Mesenteric fat pad (tissue), 1 donor: ENCODE data around the gene PRKN. TPM values are rescaled to one million over a fixed set of nuclear protein-coding genes. Genes with fewer than 3 reads are reported as not detected.

ENCODE experiments used
- DNase-seq: peaks from one replicate; pipeline ENCODE4 v3.0.0-alpha.2; 2020; ENCODE audit warnings: low spot score
- total RNA-seq: library from RNA; stranded (reverse); fragmentation: NEBNext Ultra II Directional; extraction: Animal tissue kit (Norgen Biotek cat#: 25700); gene quantifications from one replicate; pipeline ENCODE4 v1.2.1, GENCODE V29; 2021
- donor health status: DM: yes; HTN: yes; CAD: no.

Gene PRKN
- total RNA-seq, 1 donor from 2014 or later: 10.1 TPM

- no peak for DNase-seq
Measured at GRCh38 chr6:162620073-162620472, 107.5 kb downstream of the PRKN start.

- no peak for DNase-seq
Measured at GRCh38 chr6:162618448-162619002, 109.0 kb downstream of the PRKN start.

- no peak for DNase-seq
Measured at GRCh38 chr6:162615016-162615705, 112.4 kb downstream of the PRKN start.

- DNase-seq: no peak
Measured at GRCh38 chr6:162613310-162613709, 114.3 kb downstream of the PRKN start.

GRCh38 chr6:162612613-162613012 is 115.0 kb downstream of the PRKN start:
- no peak for DNase-seq

GRCh38 chr6:162610351-162610750 is 117.2 kb downstream of the PRKN start:
- DNase-seq: no peak

- no peak for DNase-seq
Measured at GRCh38 chr6:162605881-162606280, 121.7 kb downstream of the PRKN start.

GRCh38 chr6:162603231-162604015 is 124.1 kb downstream of the PRKN start:
- DNase-seq: no peak

GRCh38 chr6:162602759-162603158 is 124.8 kb downstream of the PRKN start:
- DNase-seq: no peak

- no peak for DNase-seq
Measured at GRCh38 chr6:162596676-162597075, 130.9 kb downstream of the PRKN start.

GRCh38 chr6:162591517-162591916 is 136.0 kb downstream of the PRKN start:
- no peak for DNase-seq

- DNase-seq: no peak
Measured at GRCh38 chr6:162581988-162582780, 145.4 kb downstream of the PRKN start.

- DNase-seq: no peak
Measured at GRCh38 chr6:162580619-162581018, 146.9 kb downstream of the PRKN start.

- no peak for DNase-seq
Measured at GRCh38 chr6:162576016-162576415, 151.6 kb downstream of the PRKN start.

GRCh38 chr6:162572240-162572639 is 155.3 kb downstream of the PRKN start:
- no peak for DNase-seq

GRCh38 chr6:162568266-162568665 is 159.3 kb downstream of the PRKN start:
- no peak for DNase-seq

- no peak for DNase-seq
Measured at GRCh38 chr6:162562041-162562440, 165.5 kb downstream of the PRKN start.

- DNase-seq: no peak
Measured at GRCh38 chr6:162560891-162561290, 166.7 kb downstream of the PRKN start.

GRCh38 chr6:162554531-162554930 is 173.0 kb downstream of the PRKN start:
- DNase-seq: no peak

- no peak for DNase-seq
Measured at GRCh38 chr6:162546905-162547304, 180.7 kb downstream of the PRKN start.

GRCh38 chr6:162543221-162543620 is 184.3 kb downstream of the PRKN start:
- no peak for DNase-seq
